ENCODE results near the gene GPRIN2.
"Not testable (repeated sequence)": the region's sequence is repeated elsewhere in the genome, so short reads cannot be mapped to it uniquely, and the experiment has no call there.

GPRIN2 gene

DNA sequence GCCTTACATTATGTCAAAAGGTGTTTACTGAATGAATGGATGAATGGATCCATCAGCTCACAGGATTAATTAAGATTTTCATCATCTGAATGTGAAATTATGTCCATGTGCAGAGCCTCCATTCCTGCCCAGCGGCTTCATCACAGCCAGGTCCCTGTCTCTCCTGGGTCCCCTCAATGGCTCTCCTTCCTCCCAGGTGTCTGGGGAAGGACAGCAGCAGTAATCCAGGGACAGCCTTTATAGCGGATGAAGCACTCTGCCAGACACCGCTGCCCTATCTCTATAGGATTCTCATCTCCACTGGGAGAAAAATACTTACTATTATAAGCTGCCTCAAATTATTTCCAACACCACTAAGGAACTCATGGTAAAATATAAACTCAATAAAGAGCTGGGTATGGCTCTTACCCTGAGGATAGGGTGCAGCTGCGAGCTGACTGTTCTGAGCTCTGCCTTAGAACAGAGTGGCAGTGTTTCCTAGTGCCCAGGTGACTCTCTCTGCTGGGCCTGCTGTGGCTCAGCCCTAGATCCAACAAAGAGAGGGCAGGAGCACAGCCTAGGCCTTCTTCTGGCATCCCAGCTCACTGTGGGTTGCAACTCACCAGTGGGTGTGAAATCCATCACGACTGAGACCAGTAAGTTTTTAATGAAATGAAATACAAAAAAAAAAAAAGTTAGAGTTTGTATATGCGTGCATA is 38.3 kb downstream of the GPRIN2 start:
- no peak for DNase-seq (ENCODE audit: low read depth)

DNA sequence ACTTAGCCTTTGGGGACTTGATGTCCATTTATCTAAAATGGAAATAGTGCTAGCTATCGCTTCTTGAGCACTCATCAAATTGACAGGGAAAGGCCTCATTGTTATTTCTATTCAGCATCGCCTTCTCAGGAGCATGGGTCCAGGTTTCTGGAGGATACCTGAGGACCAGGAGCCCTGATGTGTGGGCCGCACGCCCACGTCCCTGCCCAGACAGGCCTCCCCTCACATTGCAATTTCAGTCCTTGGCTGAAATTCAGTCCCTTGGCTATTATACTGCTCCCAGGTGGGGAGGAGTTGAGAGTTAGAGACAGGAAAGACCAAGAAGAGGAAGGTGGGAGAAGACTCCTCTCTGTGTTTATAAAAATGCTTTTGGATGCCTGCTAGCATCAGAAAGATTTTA is 38.9 kb downstream of the GPRIN2 start:
- no peak for DNase-seq (ENCODE audit: low read depth)

DNA sequence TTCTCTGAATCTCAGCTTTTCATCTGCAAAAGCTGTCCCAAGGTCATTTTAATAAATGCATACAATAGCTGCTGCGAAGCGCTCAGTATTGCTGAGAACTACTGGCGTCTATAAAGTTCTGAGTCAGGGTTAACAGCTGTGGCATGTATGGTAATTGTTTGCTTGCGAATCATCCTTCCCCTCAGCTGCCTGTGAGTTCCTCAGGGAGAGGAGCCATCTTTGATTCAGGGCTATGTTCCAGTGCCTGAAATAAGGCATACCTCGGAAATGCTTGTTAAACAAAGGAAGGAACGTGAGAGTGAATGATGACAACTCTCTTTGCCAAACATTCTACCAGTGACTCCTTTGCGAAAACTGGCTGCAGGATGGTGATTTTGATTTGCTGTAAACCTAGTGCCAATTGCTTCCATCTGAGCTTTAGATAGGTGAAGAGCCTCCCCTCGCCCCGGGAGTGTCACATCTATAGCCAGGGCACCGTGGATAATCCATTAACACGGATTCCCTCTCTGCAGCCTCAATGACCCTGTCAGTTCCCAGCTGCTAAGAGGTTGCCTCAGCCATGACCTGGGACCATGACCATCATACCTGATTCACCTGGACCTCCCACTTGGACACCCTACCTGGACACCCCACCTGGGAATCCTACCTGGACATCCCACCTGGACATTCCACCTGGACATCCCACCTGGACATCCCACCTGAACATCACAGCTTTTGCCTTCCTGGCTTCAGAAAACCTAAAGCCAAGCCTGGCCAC is 39.6 kb downstream of the GPRIN2 start:
- DNase-seq (ENCODE audit: low read depth), result no peak

DNA sequence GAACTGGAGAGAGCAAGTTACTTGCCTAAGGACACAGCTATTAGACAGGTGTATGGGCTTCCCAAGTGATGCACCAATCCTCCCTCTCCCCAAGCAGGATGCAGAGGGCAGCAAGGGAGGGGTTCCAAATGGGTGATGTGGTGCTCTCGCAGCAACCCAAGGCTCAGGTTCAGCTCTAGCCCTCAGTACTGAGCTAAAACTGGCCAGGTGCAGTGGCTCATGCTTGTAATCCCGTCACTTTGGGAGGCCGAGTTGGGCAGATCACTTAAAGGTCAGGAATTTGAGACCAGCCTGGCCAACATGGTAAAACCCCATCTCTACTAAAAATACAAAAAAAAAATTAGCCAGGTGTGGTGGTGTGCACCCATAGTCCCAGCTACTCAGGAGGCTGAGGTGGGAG is 40.7 kb downstream of the GPRIN2 start:
- DNase-seq (ENCODE audit: low read depth), result no peak

DNA sequence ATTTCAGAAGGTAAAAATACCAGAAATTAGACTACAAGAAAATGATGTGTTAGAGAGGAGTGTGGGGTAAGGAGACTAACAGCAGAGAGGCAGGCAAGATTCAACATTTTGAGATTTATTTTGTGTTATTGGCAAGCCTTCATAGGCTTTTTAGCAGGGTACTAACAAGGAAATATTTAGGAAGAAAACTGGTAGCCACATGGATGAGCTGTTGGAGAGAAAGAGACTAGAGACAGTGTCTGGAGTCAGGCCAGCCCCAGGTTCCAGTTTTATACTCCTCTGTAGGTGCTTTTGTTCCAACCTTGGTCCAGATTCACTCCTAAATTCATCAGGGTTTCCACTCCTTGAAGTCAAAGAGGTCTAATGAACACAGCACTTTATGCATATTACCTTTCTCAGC is 41.1 kb downstream of the GPRIN2 start:
- DNase-seq (ENCODE audit: low read depth), result no peak

DNA sequence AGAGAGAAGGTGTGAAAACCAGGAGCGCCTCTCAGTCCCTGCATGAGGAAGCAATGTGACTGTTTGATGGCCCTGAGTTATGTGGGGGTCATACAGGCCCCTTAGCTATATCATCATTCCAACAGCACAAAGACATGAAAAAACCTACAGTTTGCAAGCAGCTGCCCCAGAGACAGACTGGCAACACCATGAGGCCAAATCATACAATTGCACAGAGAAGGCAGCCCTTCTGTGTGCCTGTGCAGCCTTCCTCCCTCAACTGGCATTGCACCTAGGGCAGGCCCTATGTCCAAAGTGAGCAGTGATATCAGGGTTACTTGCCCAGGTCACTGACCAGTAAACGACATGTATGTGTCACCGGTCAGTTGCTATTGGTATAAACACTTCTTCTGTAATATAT is 41.6 kb downstream of the GPRIN2 start:
- no peak for DNase-seq (ENCODE audit: low read depth)

DNA sequence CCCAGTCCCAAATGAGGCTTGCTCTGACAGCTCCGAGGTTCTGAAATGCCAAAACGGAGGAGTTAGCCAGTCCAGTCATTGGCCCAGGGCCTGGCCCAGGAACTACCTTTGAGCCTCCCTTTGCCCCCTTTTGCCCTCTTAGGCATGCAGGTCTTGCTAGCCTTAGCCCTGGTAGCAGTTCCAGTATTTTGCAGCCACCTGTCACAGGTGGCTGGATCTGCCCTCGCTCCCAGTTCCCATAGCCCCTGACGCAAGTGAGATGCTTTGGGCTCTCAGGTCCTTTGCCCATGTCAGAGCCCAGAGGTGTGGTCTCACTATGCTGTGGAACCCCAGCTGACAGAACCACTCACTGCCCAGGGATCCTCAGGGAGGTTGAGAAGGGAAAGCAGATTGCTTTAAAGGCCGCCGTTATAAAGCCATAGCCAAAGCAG is 42.0 kb downstream of the GPRIN2 start:
- DNase-seq (ENCODE audit: low read depth), result no peak

DNA sequence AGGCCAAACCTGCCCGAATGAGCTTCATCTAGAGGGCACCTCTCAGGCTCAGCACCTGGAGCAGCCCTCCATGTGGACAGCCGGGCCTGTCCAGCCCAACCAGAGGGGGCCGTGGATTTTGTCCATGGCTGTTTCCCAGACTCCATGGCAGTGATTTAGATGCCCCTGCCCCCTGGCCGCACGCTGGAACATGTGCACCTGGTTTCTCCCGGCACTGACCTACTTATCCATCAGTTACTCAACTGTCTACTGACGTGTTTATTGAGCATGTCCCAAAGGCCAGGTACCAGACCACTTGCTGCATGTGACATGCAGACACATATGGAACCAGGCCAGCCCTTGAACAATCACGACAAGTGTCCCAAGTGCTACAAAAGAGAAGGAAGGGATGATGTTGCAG is 43.1 kb downstream of the GPRIN2 start:
- not testable (repeated sequence) for DNase-seq (ENCODE audit: low read depth)

DNA sequence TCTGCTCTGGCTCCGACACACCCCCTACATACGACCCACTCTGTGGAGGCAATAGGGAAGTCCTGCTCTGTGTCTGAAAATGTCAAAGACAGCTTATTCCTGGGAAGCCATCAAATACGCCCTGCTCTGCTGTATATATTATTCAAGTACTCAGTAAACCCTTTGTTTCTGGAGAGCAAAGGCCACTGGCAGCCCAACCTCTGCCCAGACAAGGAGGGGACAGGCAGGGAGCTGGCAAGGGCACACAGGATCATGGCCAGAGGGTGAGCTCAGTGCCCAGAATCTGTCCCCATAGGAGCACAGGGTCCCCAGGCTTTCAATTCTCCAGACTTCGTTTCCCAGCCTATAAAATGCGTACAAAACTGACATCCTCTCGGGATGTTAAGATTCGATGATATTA is 43.7 kb downstream of the GPRIN2 start:
- DNase-seq (ENCODE audit: low read depth), result not testable (repeated sequence)

DNA sequence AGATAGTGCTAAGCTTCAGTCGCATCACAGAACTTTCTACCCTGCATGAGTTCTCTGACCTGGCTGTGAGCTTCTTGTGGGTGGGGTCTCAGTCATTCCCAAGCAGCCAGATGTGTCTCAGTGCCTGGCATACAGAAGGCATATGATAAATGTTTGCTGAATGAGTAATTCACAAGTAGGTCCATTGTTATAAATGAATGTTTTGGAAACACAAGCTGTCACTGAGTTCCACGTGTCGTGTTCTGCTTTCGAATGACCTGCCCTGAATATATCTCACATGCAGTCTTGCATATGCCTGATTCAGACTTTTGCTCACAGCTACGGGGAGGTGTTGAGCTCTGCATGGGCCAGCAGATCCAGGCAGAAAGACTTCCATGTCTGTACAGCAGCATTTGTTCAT is 44.5 kb downstream of the GPRIN2 start:
- DNase-seq (ENCODE audit: low read depth), result not testable (repeated sequence)
